Kidney (tissue), 14 donors: ENCODE measurements around the gene LAMB3. TPM values are rescaled to one million over a fixed set of nuclear protein-coding genes. Genes with fewer than 3 reads are reported as not detected.

Source experiments
- DNase-seq, 5 donors: peaks; one replicate each; pipeline ENCODE4 v3.0.0-alpha.2; 2013 to 2020
- FAIRE-seq: peaks from 2 replicates; lab custom pipeline; 2012; peaks lifted over from hg19 to GRCh38; lab: Jason Lieb, UNC
- H3K27ac ChIP-seq, 2 donors: one replicate each; pipeline ENCODE4 v1.7.0; 2013; ENCODE audit warnings: low read depth in 2 of 2, low read length in 2 of 2, inconsistent platforms in 1 of 2
- H3K27me3 ChIP-seq: one replicate; pipeline ENCODE4 v1.7.1; 2013; ENCODE audit warnings: low read length, inconsistent platforms; ENCODE audit not compliant: control insufficient read depth, insufficient read depth
- H3K36me3 ChIP-seq, 3 donors: one replicate each; pipeline versions ENCODE4 v1.7.0 to v1.7.1; 2013; ENCODE audit warnings: low read length in 3 of 3, control low read depth in 1 of 3, inconsistent platforms in 1 of 3; ENCODE audit not compliant: insufficient read depth in 3 of 3, control insufficient read depth in 2 of 3
- H3K4me1 ChIP-seq, 3 donors: one replicate each; pipeline versions ENCODE4 v1.7.0 to v1.7.1; 2013; ENCODE audit warnings: low read length in 3 of 3, inconsistent platforms in 1 of 3, low read depth in 1 of 3; ENCODE audit not compliant: control insufficient read depth in 2 of 3, insufficient read depth in 2 of 3
- H3K4me3 ChIP-seq, 3 donors: one replicate each; pipeline versions ENCODE4 v1.7.0 to v1.8.1; 2013; ENCODE audit warnings: low read length in 3 of 3, control low read depth in 1 of 3, inconsistent platforms in 1 of 3
- H3K9ac ChIP-seq, 3 donors: one replicate each; pipeline versions ENCODE4 v1.7.0 to v1.7.1; 2013; ENCODE audit warnings: low read length in 3 of 3, control low read depth in 1 of 3, inconsistent platforms in 1 of 3
- H3K9me3 ChIP-seq, 3 donors: one replicate each; pipeline versions ENCODE4 v1.7.0 to v1.7.1; 2013; ENCODE audit warnings: low read length in 3 of 3, control low read depth in 1 of 3, inconsistent platforms in 1 of 3; ENCODE audit not compliant: control insufficient read depth in 2 of 3, insufficient read depth in 1 of 3
- intact Hi-C: fragments of 100-400 bp; cut with DNase I; formaldehyde crosslinking; loops from one replicate; pipeline ENCODE4 v1.11.1; 2022
- polyA plus RNA-seq: library from polyadenylated mRNA; stranded (reverse); fragments of 350-450 nt; fragmentation: Illumina TruSeq; extraction: RNeasy Lipid Tissue Mini Kit (QIAGEN cat#74804); gene quantifications from one replicate; pipeline ENCODE4 v1.2.3, GENCODE V29; 2014; ENCODE audit warnings: low read depth, low replicate concordance; ENCODE audit not compliant: insufficient read depth
- total RNA-seq: library from RNA; stranded (reverse); fragmentation: NEBNext Ultra II Directional; extraction: Animal tissue kit (Norgen Biotek cat#: 25700); gene quantifications from one replicate; pipeline ENCODE4 v1.2.1, GENCODE V29; 2021
- TF ChIP-seq, protein P1 (sequence below): IDR thresholded peaks from 3 replicates; pipeline ENCODE4 v1.5.1; 2012; ENCODE audit warnings: mild to moderate bottlenecking, moderate library complexity, borderline replicate concordance; ENCODE audit not compliant: insufficient read depth; ENCODE audit errors: extremely low read depth
- donor health status: control.
- donor health status: control.
- donor health status: control.
- donor health status: control.
- donor health status: control.
- donor health status: DM: yes; HTN: yes; CAD: no.
- donor health status: Normal renal cell carcinoma (clear cell type).

Gene LAMB3
- total and polyA plus RNA-seq, 2 donors from 2014 or later = 2.5 to 59.7 TPM

DNA sequence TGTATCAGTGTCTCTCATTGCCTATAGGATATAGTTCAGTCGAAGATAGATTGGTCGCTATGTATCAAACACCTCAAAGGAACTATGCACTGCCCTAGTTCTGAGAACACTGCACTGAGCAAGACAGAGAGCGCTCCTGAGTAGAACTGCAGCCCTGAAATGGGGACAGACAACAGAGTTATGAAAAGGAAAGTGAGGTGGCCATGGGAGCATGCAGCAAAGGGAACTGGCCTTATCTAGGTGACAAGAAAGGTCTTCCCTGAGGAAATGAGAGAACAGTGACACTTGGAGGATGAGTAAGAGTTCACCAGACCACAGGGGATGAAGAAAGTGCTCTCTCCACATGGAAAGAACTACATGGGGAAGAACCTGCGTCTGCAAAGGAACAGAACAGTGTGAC lies 15.5 kb upstream of the LAMB3 start:
- FAIRE-seq = no peak
- peaks cover 0 to 5% (median 0%) of the 10 kb centered on the region in 3 donors for H3K9me3 ChIP-seq
- H3K9ac ChIP-seq = no peak overlapping the region

DNA sequence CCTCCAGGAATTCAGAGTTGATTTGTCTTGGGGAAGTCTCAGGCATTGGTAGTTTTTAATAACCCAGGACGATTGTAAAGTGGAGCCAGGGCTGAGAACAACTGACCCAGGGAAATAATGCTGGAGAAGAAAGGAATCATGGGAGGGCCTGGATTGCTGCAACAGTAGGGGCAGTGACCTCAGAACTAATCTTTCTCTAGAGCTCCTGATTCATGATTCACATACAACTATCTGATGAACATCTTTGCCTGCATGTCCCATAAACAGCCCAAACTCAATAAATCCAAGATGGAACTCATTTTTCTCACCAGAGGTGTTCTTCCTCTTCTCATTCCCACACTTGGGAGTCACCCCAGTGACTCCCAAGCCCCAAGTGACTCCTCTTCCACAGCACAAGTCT lies 14.9 kb upstream of the LAMB3 start:
- TF ChIP-seq, protein P1, sequence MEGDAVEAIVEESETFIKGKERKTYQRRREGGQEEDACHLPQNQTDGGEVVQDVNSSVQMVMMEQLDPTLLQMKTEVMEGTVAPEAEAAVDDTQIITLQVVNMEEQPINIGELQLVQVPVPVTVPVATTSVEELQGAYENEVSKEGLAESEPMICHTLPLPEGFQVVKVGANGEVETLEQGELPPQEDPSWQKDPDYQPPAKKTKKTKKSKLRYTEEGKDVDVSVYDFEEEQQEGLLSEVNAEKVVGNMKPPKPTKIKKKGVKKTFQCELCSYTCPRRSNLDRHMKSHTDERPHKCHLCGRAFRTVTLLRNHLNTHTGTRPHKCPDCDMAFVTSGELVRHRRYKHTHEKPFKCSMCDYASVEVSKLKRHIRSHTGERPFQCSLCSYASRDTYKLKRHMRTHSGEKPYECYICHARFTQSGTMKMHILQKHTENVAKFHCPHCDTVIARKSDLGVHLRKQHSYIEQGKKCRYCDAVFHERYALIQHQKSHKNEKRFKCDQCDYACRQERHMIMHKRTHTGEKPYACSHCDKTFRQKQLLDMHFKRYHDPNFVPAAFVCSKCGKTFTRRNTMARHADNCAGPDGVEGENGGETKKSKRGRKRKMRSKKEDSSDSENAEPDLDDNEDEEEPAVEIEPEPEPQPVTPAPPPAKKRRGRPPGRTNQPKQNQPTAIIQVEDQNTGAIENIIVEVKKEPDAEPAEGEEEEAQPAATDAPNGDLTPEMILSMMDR = no peak
- DNase-seq (no peak), FAIRE-seq (no peak)
- Histone ChIP-seq H3K36me3 (no peaks in the 10 kb centered on the region), H3K27ac (no peak overlapping the region), H3K4me3 (no peak overlapping the region), H3K9me3 (peaks cover 0 to 5% (median 0%) of the 10 kb centered on the region in 3 donors), H3K4me1 (peaks cover 0 to 12% (median 4%) of the 10 kb centered on the region in 3 donors), H3K27me3 (no peaks in the 10 kb centered on the region), H3K9ac (no peak overlapping the region)
- intact Hi-C loops = no loop called here

More for the DNA sequence above, 15.5 kb upstream of the LAMB3 start:
- Histone ChIP-seq H3K27ac (no peak overlapping the region), H3K4me3 (no peak overlapping the region), H3K4me1 (peaks cover 0 to 8% (median under 1%) of the 10 kb centered on the region in 3 donors), H3K27me3 (no peaks in the 10 kb centered on the region), H3K36me3 (no peaks in the 10 kb centered on the region)
- TF ChIP-seq, protein P1 = no peak
- DNase-seq = no peak
- intact Hi-C loops = no loop called here

DNA sequence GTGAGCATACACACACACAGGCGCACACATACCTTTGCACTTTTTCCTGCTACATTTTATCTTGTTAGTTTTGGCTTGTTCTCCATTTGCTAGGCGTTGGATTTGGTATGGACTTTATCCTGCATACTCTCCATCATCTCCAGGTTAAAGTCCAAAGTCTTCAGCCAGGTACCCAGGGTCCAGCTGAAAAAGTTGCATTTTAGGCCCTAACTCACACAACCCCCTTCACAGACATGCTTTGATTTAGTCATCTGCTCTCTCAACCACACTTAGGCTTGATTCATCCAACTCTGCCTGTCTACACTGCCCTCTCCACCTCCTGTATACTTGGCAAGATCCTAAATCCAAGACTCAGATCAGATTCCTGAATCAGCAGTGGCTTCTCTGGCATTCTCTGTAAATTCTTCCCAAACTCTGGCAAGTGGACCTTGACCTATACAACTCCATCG lies 10.7 kb upstream of the LAMB3 start:
- TF ChIP-seq, protein P1 = no peak
- Histone ChIP-seq H3K9me3 (no peaks in the 10 kb centered on the region), H3K4me3 (no peak overlapping the region), H3K4me1 (peaks cover 0 to 24% (median 6%) of the 10 kb centered on the region in 3 donors), H3K27me3 (no peaks in the 10 kb centered on the region), H3K9ac (no peak overlapping the region), H3K27ac (no peak overlapping the region), H3K36me3 (no peaks in the 10 kb centered on the region)
- intact Hi-C loops = no loop called here
- FAIRE-seq (no peak), DNase-seq (no peak)

DNA sequence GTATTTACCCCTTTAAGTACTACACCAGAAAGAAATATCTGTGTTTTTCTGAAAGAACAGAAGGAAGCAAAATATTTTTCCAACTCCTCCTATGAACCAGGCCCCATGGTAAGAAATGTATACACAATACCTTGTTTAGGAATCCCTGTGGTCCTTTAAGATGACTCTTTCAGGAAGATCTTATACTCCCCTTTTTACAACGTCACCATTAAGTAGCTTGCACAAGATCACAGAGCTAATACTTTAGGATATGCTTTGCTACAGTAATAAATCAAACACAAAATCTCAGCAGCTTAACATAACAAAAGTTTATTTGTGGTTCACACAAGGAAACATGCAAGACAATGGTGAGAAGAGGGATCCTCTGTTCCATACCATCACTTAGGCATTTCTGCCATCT lies 8.8 kb upstream of the LAMB3 start:
- H3K27me3 ChIP-seq = no peaks in the 10 kb centered on the region
- no peaks in the 10 kb centered on the region for H3K9me3 ChIP-seq
- H3K4me3 ChIP-seq = no peak overlapping the region
- H3K27ac ChIP-seq = no peak overlapping the region
- TF ChIP-seq, protein P1 = no peak
- intact Hi-C loops = no loop called here
- no peaks in the 10 kb centered on the region for H3K36me3 ChIP-seq
- DNase-seq (peak in 1 of 5 donors; percentile 26), FAIRE-seq (no peak)
- H3K9ac ChIP-seq = no peak overlapping the region
- H3K4me1 ChIP-seq = peaks cover 0 to 24% (median 6%) of the 10 kb centered on the region in 3 donors
